Sigmoid colon (tissue), 4 donors: Measurements from ENCODE around the gene KCNG2.

Experiments used
- CTCF ChIP-seq, 4 experiments: fragments of 450-650 bp in 3 of 4; fragments of 200-600 bp in 1 of 4; IDR thresholded peaks; one replicate each; pipeline ENCODE4 v1.5.1; 2016 to 2019; ENCODE audit warnings: antibody characterized with exemption in 4 of 4, mild to moderate bottlenecking in 3 of 4, moderate library complexity in 2 of 4
- POLR2A ChIP-seq, 2 donors: fragments of 450-650 bp; IDR thresholded peaks; one replicate each; pipeline ENCODE4 v1.6.1; 2016; ENCODE audit warnings: antibody characterized with exemption in 2 of 2, mild to moderate bottlenecking in 2 of 2, moderate library complexity in 2 of 2
- POLR2AphosphoS5 ChIP-seq, 4 donors: sonication (generic); formaldehyde crosslinking; IDR thresholded peaks; one replicate each; pipeline ENCODE4 v1.6.1; 2017; ENCODE audit warnings: antibody characterized with exemption in 4 of 4

- TF ChIP-seq POLR2AphosphoS5 (IDR thresholded peaks at IDR 0.05) (no peak), CTCF (IDR thresholded peaks at IDR 0.05) (no peak), POLR2A (IDR thresholded peaks at IDR 0.05) (no peak)
Observed at GRCh38 chr18:79942211-79942610, 144.5 kb downstream of the KCNG2 start.
